Stimulated activated naive CD4-positive, alpha-beta T cell treated with Interleukin-2 at 50 U/mL for 16 hours (primary cell): ENCODE results near the gene KRT33A.

ENCODE experiments used
- DNase-seq: peaks from one replicate; lab custom pipeline; 2025; lab: John Stamatoyannopoulos, UW

Gene KRT33A

DNA sequence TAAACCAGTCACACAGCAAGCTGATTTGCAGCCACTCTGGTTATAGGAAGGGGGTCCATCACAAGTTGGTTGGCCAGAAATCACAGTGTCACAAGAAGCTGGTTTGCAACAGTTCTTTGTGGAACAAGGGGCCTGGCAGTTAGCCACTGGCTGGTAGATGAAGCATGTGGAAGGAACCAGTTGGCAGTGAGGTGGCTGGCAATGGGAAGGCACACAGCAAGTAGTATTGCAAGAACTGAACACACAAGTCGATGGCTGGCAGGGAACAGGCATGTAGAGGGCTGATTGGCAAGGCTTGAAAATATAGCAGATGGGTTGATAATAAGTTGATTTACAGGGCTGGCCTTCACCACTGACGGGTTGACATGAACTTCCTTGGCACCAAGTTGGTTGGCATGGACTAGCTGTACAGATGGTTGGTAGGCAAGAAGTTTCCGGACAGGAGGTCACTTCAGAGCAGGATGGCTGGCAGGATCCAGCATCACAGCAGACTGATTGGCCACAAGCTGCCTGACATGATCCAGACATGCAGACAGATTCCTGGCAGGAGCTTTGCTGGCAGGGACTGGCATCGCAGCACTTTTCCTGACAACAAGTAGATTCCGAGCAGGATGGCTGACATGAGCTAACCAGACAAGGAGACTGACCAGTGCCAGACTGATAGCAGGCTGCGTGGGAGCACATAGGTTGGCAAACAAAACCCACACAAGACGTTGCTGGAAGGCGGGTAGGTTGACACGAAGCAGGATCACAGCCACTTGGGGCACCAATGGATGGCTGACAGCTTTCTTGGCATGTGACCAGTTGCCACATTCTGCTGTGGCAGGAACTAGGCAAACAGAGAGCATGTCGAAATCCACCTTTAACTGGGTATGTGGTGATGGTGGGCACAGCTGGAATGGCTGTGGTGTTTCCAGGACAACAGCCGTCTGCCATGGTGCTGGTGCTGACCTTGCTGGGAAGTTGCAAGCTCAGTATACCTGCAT is 48.4 kb downstream of the KRT33A start, which contains the start of gene KRTAP29-1:
Gene KRTAP29-1, minus strand, starts transcription at position 936 of the 986 bp plus-strand sequence. Its CDS starts 0 bp downstream, at position 936.
- no peak for DNase-seq

DNA sequence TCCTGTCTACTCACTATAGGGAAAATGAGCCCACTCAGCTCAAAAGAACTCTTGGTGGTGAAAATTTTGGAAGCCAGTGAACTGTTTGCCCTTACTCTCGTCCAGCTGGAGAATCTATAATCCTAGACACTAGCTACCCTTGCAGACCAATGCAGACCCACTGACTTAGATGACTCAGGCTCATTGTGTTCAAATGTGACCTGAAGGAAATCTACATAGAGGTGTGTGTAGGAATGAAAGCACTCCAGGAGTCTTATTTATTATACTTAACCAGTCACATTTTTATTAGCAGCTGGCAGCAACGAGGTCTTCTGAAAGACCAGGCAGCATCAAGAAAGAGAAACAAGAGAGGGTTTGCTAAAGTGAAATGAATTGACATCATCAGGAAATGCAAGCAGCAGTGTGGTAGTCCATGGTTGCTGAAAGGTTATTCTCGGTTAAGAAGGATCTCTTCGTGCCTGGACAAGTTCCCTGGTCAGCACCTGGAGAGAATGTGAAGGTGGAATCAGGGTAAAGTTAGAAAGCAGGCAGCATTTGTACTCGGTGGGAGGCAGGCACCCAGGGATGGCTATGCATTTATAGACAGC is 49.3 kb downstream of the KRT33A start:
- DNase-seq, result no peak

DNA sequence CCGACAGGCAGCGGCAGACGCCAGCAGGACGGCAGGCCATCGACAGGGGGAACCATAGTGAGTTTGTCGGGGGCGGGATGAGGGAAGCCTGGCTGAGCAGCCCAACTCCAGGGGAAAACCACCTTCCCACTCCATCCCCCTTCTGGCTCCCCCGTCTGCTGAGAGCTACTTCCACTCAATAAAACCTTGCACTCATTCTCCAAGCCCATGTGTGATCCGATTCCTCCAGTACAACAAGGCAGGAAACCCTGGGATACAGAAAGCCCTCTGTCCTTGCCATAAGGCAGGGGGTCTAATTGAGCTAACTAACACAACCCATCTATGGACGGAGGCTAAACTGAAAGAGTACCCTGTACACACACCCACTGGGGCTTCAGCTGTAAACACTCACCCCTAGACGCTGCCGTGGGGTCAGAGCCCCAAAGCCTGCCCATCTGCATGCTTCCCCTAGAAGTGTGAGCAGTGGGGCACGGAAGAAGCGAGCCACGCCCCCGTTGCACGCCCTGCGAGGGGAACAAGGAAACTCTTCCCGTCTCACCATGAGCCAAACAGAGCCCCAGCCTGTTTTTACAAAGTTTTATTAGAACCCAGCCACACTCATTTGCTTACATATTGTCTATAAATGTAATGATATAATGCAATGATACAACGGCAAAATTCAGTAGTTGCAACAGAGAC is 52.0 kb downstream of the KRT33A start:
- no peak for DNase-seq

DNA sequence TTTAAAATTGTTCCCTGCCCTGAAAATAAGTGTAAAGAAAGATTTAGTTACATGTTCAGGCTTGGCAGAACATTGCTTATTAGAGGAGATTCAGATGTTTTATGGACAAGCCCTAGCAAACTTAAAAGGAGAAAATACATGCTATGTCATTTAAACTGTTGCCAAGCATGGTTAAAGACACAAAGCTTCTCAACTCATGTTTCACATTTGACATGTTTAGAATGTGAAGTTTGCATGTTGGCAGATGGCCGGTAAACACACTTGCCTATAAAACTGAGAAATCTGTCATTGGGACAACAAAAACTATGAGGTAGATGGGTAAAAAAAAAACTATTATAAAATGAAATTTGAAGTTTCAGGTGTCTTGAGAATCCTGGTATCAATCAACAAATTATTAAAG is 53.8 kb downstream of the KRT33A start:
- DNase-seq, result no peak
